ENCODE measurements around the gene IGFN1. TPM values are rescaled to one million over a fixed set of nuclear protein-coding genes. Genes with fewer than 3 reads are reported as not detected.

The IGFN1 gene
- total RNA-seq, 1 donor from 2014 or later: not detected

DNA sequence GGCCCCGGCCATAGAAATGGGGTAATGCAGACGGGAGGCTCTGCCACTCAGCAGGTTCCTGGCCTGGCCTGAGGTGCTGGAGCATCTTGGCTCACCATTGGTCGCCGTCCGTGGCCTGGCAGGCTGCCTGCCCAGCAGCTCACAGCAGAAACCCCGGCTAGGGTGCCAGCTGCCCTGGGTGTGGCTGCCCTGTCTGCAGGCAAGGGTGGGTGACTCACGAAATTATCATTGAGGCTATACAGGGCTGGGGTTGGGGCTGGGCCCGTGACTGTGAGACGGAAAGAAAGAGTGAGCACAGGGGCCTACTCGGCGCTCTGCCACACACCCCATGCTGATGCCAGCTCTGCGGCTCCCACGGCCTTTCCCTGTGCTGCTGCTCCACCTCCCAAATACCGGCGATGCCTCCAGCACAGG lies 84.6 kb downstream of the IGFN1 start:
- Mint-ChIP-seq H3K27me3 (ENCODE audit: low read depth) (peaks cover 10% of the 10 kb centered on the region), H3K9me3 (no peaks in the 10 kb centered on the region), H3K4me3 (ENCODE audit: low read depth) (no peak overlapping the region), H3K27ac (no peak overlapping the region), H3K4me1 (ENCODE audit: low read depth) (no peaks in the 10 kb centered on the region), H3K36me3 (ENCODE audit: low read depth) (no peaks in the 10 kb centered on the region)
- intact Hi-C loops (cut with micrococcal nuclease): no loop called here
- no peak for DNase-seq (ENCODE audit: low spot score)

DNA sequence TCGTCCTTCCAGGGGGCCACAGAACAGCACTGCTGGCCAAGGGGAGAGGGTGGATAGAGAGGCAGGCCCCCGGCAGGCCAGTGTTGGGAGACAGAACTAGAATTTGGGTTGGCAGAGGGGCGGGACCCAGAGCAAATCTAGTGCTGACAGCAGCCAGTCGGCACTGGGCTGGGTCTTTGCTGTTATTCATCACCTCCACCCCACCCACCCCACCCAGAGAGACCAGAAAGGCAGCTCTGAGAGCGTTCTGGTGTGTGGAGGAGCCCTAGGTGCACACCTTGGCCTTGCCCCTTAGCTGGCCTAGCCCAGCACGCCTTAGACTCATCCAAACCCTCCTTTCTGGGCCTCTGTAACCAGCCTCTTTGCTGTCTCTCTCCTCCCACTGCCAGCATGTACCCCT lies 86.3 kb downstream of the IGFN1 start:
- no peaks in the 10 kb centered on the region for H3K4me1 Mint-ChIP-seq (ENCODE audit: low read depth)
- peaks cover 24% of the 10 kb centered on the region for H3K27me3 Mint-ChIP-seq (ENCODE audit: low read depth)
- H3K27ac Mint-ChIP-seq: no peak overlapping the region
- no peaks in the 10 kb centered on the region for H3K36me3 Mint-ChIP-seq (ENCODE audit: low read depth)
- DNase-seq (ENCODE audit: low spot score): no peak
- H3K9me3 Mint-ChIP-seq: no peaks in the 10 kb centered on the region
- H3K4me3 Mint-ChIP-seq (ENCODE audit: low read depth): no peak overlapping the region
- intact Hi-C loops (cut with micrococcal nuclease): no loop called here

DNA sequence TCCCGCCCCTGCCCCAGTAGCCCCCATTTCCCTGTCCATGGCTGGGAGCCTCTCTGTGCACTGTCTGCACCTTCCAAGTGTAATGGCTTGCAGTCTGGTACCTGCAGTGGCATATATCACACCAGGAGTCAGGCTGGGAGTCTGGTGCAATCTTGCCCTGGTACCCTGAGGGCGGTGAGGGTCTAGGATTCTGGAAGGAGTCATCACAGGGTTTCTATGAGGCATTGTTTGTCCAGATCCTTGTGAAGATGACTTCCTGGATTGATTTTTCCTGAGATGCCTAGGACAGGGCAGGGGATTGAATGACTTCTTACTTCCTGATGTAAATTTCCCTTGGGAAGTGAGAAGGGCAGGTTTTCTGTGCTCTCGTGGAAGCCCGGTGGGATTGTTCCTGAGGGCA lies 86.8 kb downstream of the IGFN1 start:
- Mint-ChIP-seq H3K4me3 (ENCODE audit: low read depth) (no peak overlapping the region), H3K27me3 (ENCODE audit: low read depth) (peaks cover 30% of the 10 kb centered on the region), H3K9me3 (no peaks in the 10 kb centered on the region), H3K4me1 (ENCODE audit: low read depth) (no peaks in the 10 kb centered on the region), H3K27ac (no peak overlapping the region), H3K36me3 (ENCODE audit: low read depth) (no peaks in the 10 kb centered on the region)
- no peak for DNase-seq (ENCODE audit: low spot score)
- intact Hi-C loops (cut with micrococcal nuclease): no loop called here

Other genes with a start within 250 kb of the IGFN1 start
- gene KIF21B, start 167.1 kb upstream of the IGFN1 start, total RNA-seq: 50.4 and 53.2 TPM in 2 replicates
- gene CACNA1S, start 78.4 kb upstream of the IGFN1 start, total RNA-seq: not detected in 2 replicates
- not detected in 2 replicates for gene ASCL5, start 63.6 kb upstream of the IGFN1 start, total RNA-seq
- 14.9 and 16.9 TPM in 2 replicates for gene TMEM9, start 36.4 kb upstream of the IGFN1 start, total RNA-seq
- gene PKP1, start 92.7 kb downstream of the IGFN1 start, total RNA-seq: not detected in 2 replicates
- gene TNNT2, start 186.9 kb downstream of the IGFN1 start, total RNA-seq: not detected in 2 replicates
- gene LAD1, start 208.5 kb downstream of the IGFN1 start, total RNA-seq: not detected in 2 replicates
- not detected in 2 replicates for gene TNNI1, start 230.9 kb downstream of the IGFN1 start, total RNA-seq

Data from activated T-helper 2 cell treated with anti-CD3 and anti-CD28 coated beads, Interferon-gamma antibody, Interleukin-2, Interleukin-4, amounts not matched to agents 10 μg/mL and 5 μg/mL and 100 μg/mL, durations not matched to agents 14 hours and 24 hours and 36 hours (primary cell).